ENCODE results near the gene RBM28. TPM values are rescaled to one million over a fixed set of nuclear protein-coding genes. Genes with fewer than 3 reads are reported as not detected.

The RBM28 gene
- polyA plus RNA-seq, 2 of the 4 experiments (the other 2 are of a cell fraction), result 77.3 to 79.5 TPM

- TF ChIP-seq HMGXB4 (CRISPR knock-in tag; IDR thresholded peaks at IDR 0.05; ENCODE audit: borderline replicate concordance), result no peak
- TF ChIP-seq HOXB5 (CRISPR knock-in tag; IDR thresholded peaks at IDR 0.05), result no peak
- TF ChIP-seq HEYL (CRISPR knock-in tag; IDR thresholded peaks at IDR 0.05), result no peak
- no peak for TF ChIP-seq USF2 (IDR thresholded peaks at IDR 0.05)
- no peak for TF ChIP-seq HES2 (IDR thresholded peaks at IDR 0.05)
- TF ChIP-seq HOXA7 (CRISPR knock-in tag; IDR thresholded peaks at IDR 0.05), result no peak
- TF ChIP-seq ELK1 (IDR thresholded peaks at IDR 0.05; ENCODE audit: low read depth, low read length), result no peak
- TF ChIP-seq TP53 (CRISPR knock-in tag; IDR thresholded peaks at IDR 0.05), result no peak
- TF ChIP-seq PHF8 (IDR thresholded peaks at IDR 0.05; ENCODE audit: borderline replicate concordance, low read depth), result no peak
- no peak for TF ChIP-seq GATA3 (IDR thresholded peaks at IDR 0.05; ENCODE audit: borderline replicate concordance)
- TF ChIP-seq SMC3 (IDR thresholded peaks at IDR 0.05), result no peak
Measured at GRCh38 chr7:128259131-128260061, 84.3 kb downstream of the RBM28 start (continued).

GRCh38 chr7:128257458-128257857 lies 86.2 kb downstream of the RBM28 start:
- ChIA-PET CTCF (no interaction called here), POLR2A (interaction anchor here (0.6 kb wide), 1 partner anchor 30 kb away, joined by 4 read pairs; no protein-coding TSS in a partner anchor)
- DNase-seq (ENCODE audit: low read depth in 1 of 2, low spot score in 1 of 2), result no peak
- no peak overlapping the region for H3K4me3 ChIP-seq
- no peak overlapping the region for H3K27ac ChIP-seq
- no peak for FAIRE-seq
- no peak overlapping the region for H3K4me2 ChIP-seq
- H3K9me3 ChIP-seq, result no peaks in the 10 kb centered on the region
- peaks cover 4% of the 10 kb centered on the region; the same call in 1 of the 3 replicates for H3K4me1 ChIP-seq
- WGBS (ENCODE audit: missing lambda C conversion rate), result 84% methylated on average over 14 of the region's 14 CpGs
- no peak for TF ChIP-seq SREBF2 (IDR thresholded peaks at IDR 0.05)
- TF ChIP-seq NR3C1 (IDR thresholded peaks at IDR 0.05), result no peak
- TF ChIP-seq ELK1 (IDR thresholded peaks at IDR 0.05; ENCODE audit: low read depth, low read length), result no peak
- TF ChIP-seq RARB (CRISPR knock-in tag; IDR thresholded peaks at IDR 0.05), result no peak
- TF ChIP-seq BCL3 (IDR thresholded peaks at IDR 0.05), result no peak
- no peak for TF ChIP-seq PBX3 (IDR thresholded peaks at IDR 0.05)
- no peak for TF ChIP-seq SMC3 (IDR thresholded peaks at IDR 0.05)
- no peak for TF ChIP-seq KDM1A (IDR thresholded peaks at IDR 0.05; ENCODE audit: low read depth)
- no peak for TF ChIP-seq NPAS2 (CRISPR knock-in tag; IDR thresholded peaks at IDR 0.05; ENCODE audit: borderline replicate concordance)
- TF ChIP-seq JUN (IDR thresholded peaks at IDR 0.05), result no peak
- TF ChIP-seq EP300 (IDR thresholded peaks at IDR 0.05), result no peak
- no peak for TF ChIP-seq CHD4 (IDR thresholded peaks at IDR 0.05; ENCODE audit: borderline replicate concordance)
- TF ChIP-seq BHLHE40 (IDR thresholded peaks at IDR 0.05; ENCODE audit: low read depth, low read length), result no peak
- TF ChIP-seq ZC3H11A (IDR thresholded peaks at IDR 0.05), result no peak
- no peak for ATAC-seq

Measured in A549 (cell line).